Measurements from ENCODE around the gene CD209. TPM values are rescaled to one million over a fixed set of nuclear protein-coding genes. Genes with fewer than 3 reads are reported as not detected.

CD209 gene
- total and polyA plus RNA-seq, 2 donors (not counting 1 experiment from before 2014, with no cell fraction given) = not detected

- Histone ChIP-seq H4K20me1 (ENCODE audit: control insufficient read depth, extremely low read depth, insufficient read depth, low read length) (no peaks in the 10 kb centered on the region), H3K4me3 (replicated peaks in 1 of 4; ENCODE audit: control extremely low read depth in 1 of 4, insufficient read depth in 1 of 4, low read depth in 3 of 4, low read length in 4 of 4) (no peak overlapping the region), H3K27me3 (ENCODE audit: control insufficient read depth, insufficient read depth, low read length) (no peaks in the 10 kb centered on the region), H3K4me1 (ENCODE audit: control insufficient read depth, extremely low read depth, insufficient read depth, low read length) (no peaks in the 10 kb centered on the region), H3K9me3 (ENCODE audit: control insufficient read depth, insufficient read depth, low read depth, low read length) (no peaks in the 10 kb centered on the region), H3K9ac (ENCODE audit: insufficient read depth, low read length) (no peak overlapping the region), H3K36me3 (ENCODE audit: control insufficient read depth, insufficient read depth, low read length) (no peaks in the 10 kb centered on the region), H3K27ac (ENCODE audit: insufficient read depth, low read length) (no peak overlapping the region), H2AFZ (ENCODE audit: low read length) (no peak overlapping the region), H3K4me2 (ENCODE audit: extremely low read depth, insufficient read depth, low read length) (no peak overlapping the region), H3K79me2 (ENCODE audit: control insufficient read depth, insufficient read depth, low read length) (no peaks in the 10 kb centered on the region)
- DNase-seq (ENCODE audit: low read depth in 2 of 2) = no peak
- no peak for TF ChIP-seq EZH2 (IDR thresholded peaks at IDR 0.05; ENCODE audit: low read length, missing control alignments)
- no peak for TF ChIP-seq CTCF (conservative IDR thresholded peaks at IDR 0.05 in 1 of 2, IDR thresholded peaks at IDR 0.05 in 1 of 2; ENCODE audit: low read depth in 1 of 2, low read length in 2 of 2)
These were observed 28.7 kb downstream of the CD209 start for GRCh38 chr19:7718668-7719067.

- Histone ChIP-seq H3K27ac (ENCODE audit: insufficient read depth, low read length) (no peak overlapping the region), H3K4me1 (ENCODE audit: control insufficient read depth, extremely low read depth, insufficient read depth, low read length) (no peaks in the 10 kb centered on the region), H3K36me3 (ENCODE audit: control insufficient read depth, insufficient read depth, low read length) (no peaks in the 10 kb centered on the region), H3K9ac (ENCODE audit: insufficient read depth, low read length) (no peak overlapping the region), H3K4me3 (replicated peaks in 1 of 4; ENCODE audit: control extremely low read depth in 1 of 4, insufficient read depth in 1 of 4, low read depth in 3 of 4, low read length in 4 of 4) (no peak overlapping the region), H3K27me3 (ENCODE audit: control insufficient read depth, insufficient read depth, low read length) (no peaks in the 10 kb centered on the region), H3K9me3 (ENCODE audit: control insufficient read depth, insufficient read depth, low read depth, low read length) (no peaks in the 10 kb centered on the region), H2AFZ (ENCODE audit: low read length) (no peak overlapping the region), H4K20me1 (ENCODE audit: control insufficient read depth, extremely low read depth, insufficient read depth, low read length) (no peaks in the 10 kb centered on the region), H3K4me2 (ENCODE audit: extremely low read depth, insufficient read depth, low read length) (no peak overlapping the region), H3K79me2 (ENCODE audit: control insufficient read depth, insufficient read depth, low read length) (no peaks in the 10 kb centered on the region)
- DNase-seq (ENCODE audit: low read depth in 2 of 2) = no peak
- TF ChIP-seq EZH2 (IDR thresholded peaks at IDR 0.05; ENCODE audit: low read length, missing control alignments) = no peak
- no peak for TF ChIP-seq CTCF (conservative IDR thresholded peaks at IDR 0.05 in 1 of 2, IDR thresholded peaks at IDR 0.05 in 1 of 2; ENCODE audit: low read depth in 1 of 2, low read length in 2 of 2)
These were observed 30.6 kb downstream of the CD209 start for GRCh38 chr19:7716762-7717161.

GRCh38 chr19:7715671-7716070 lies 31.7 kb downstream of the CD209 start:
- Histone ChIP-seq H3K79me2 (ENCODE audit: control insufficient read depth, insufficient read depth, low read length) (no peaks in the 10 kb centered on the region), H3K4me2 (ENCODE audit: extremely low read depth, insufficient read depth, low read length) (no peak overlapping the region), H3K36me3 (ENCODE audit: control insufficient read depth, insufficient read depth, low read length) (no peaks in the 10 kb centered on the region), H3K27ac (ENCODE audit: insufficient read depth, low read length) (no peak overlapping the region), H3K4me3 (replicated peaks in 1 of 4; ENCODE audit: control extremely low read depth in 1 of 4, insufficient read depth in 1 of 4, low read depth in 3 of 4, low read length in 4 of 4) (no peak overlapping the region), H2AFZ (ENCODE audit: low read length) (no peak overlapping the region), H3K9ac (ENCODE audit: insufficient read depth, low read length) (no peak overlapping the region), H3K27me3 (ENCODE audit: control insufficient read depth, insufficient read depth, low read length) (no peaks in the 10 kb centered on the region), H4K20me1 (ENCODE audit: control insufficient read depth, extremely low read depth, insufficient read depth, low read length) (no peaks in the 10 kb centered on the region), H3K9me3 (ENCODE audit: control insufficient read depth, insufficient read depth, low read depth, low read length) (no peaks in the 10 kb centered on the region), H3K4me1 (ENCODE audit: control insufficient read depth, extremely low read depth, insufficient read depth, low read length) (no peaks in the 10 kb centered on the region)
- TF ChIP-seq CTCF (conservative IDR thresholded peaks at IDR 0.05 in 1 of 2, IDR thresholded peaks at IDR 0.05 in 1 of 2; ENCODE audit: low read depth in 1 of 2, low read length in 2 of 2) = no peak
- TF ChIP-seq EZH2 (IDR thresholded peaks at IDR 0.05; ENCODE audit: low read length, missing control alignments) = no peak
- DNase-seq (ENCODE audit: low read depth in 2 of 2) = no peak

Measured in fibroblast of lung (primary cell).